Measurements from ENCODE around the gene MAP3K2.

- TF ChIP-seq, protein P1, sequence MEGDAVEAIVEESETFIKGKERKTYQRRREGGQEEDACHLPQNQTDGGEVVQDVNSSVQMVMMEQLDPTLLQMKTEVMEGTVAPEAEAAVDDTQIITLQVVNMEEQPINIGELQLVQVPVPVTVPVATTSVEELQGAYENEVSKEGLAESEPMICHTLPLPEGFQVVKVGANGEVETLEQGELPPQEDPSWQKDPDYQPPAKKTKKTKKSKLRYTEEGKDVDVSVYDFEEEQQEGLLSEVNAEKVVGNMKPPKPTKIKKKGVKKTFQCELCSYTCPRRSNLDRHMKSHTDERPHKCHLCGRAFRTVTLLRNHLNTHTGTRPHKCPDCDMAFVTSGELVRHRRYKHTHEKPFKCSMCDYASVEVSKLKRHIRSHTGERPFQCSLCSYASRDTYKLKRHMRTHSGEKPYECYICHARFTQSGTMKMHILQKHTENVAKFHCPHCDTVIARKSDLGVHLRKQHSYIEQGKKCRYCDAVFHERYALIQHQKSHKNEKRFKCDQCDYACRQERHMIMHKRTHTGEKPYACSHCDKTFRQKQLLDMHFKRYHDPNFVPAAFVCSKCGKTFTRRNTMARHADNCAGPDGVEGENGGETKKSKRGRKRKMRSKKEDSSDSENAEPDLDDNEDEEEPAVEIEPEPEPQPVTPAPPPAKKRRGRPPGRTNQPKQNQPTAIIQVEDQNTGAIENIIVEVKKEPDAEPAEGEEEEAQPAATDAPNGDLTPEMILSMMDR (conservative IDR thresholded peaks at IDR 0.05): no peak
- TF ChIP-seq ZFX (IDR thresholded peaks at IDR 0.05): no peak
These were observed 9.9 kb upstream of the MAP3K2 start for GRCh38 chr2:127397568-127398238.
